ENCODE measurements around the gene PRKCH. TPM values are rescaled to one million over a fixed set of nuclear protein-coding genes. Genes with fewer than 3 reads are reported as not detected.

Gene PRKCH
- polyA plus RNA-seq, 3 donors: 3.6 to 6.2 (median 5.4) TPM

GRCh38 chr14:61416591-61416990, 95.2 kb downstream of the PRKCH start:
- intact Hi-C loops (cut with micrococcal nuclease): no loop called here
- Histone ChIP-seq H4K20me1 (ENCODE audit: insufficient read depth, low read length) (no peaks in the 10 kb centered on the region), H3K9ac (ENCODE audit: insufficient read depth, low read length, poor library complexity, severe bottlenecking) (no peak overlapping the region), H3K27me3 (ENCODE audit: control insufficient read depth in 2 of 2, insufficient read depth in 2 of 2, low read length in 2 of 2) (no peaks in the 10 kb centered on the region), H3K4me3 (replicated peaks in 1 of 3; ENCODE audit: low read depth in 2 of 3, low read length in 3 of 3) (no peak overlapping the region), H3K9me3 (replicated peaks in 1 of 2; ENCODE audit: control insufficient read depth in 1 of 2, insufficient read depth in 1 of 2, low read length in 2 of 2) (no peaks in the 10 kb centered on the region), H3K27ac (ENCODE audit: low read depth in 1 of 2, low read length in 2 of 2) (no peak overlapping the region), H3K79me2 (ENCODE audit: insufficient read depth, low read length) (no peaks in the 10 kb centered on the region), H3K4me2 (replicated peaks; ENCODE audit: extremely low read depth, low read length, poor library complexity, severe bottlenecking) (no peak overlapping the region), H3K36me3 (replicated peaks in 1 of 2; ENCODE audit: control insufficient read depth in 1 of 2, insufficient read depth in 2 of 2, low read length in 2 of 2) (no peaks in the 10 kb centered on the region), H2AFZ (ENCODE audit: insufficient read depth, low read depth, low read length, poor library complexity, severe bottlenecking) (peak overlapping the region; percentile 13), H3K4me1 (ENCODE audit: control insufficient read depth in 1 of 2, insufficient read depth in 2 of 2, low read length in 2 of 2) (peaks cover 19 to 26% of the 10 kb centered on the region in 2 donors)
- peaks cover 22% of the 10 kb centered on the region for H3K4me1 Mint-ChIP-seq
- peak; percentile 15 to 28 (median 24) for DNase-seq
- peaks cover 0 to 1% of the 10 kb centered on the region in 2 donors for H3K36me3 Mint-ChIP-seq
- no peaks in the 10 kb centered on the region for H3K9me3 Mint-ChIP-seq
- peak overlapping the region in 2 of 7 donors; percentile 27 to 81 for H3K27ac Mint-ChIP-seq
- H3K27me3 Mint-ChIP-seq (ENCODE audit: low read depth in 3 of 3): no peaks in the 10 kb centered on the region
- WGBS (ENCODE audit: insufficient coverage): no CpG with 5 or more reads among the region's 2 CpGs
- no peak for TF ChIP-seq CTCF (IDR thresholded peaks at IDR 0.05)
- H3K4me3 Mint-ChIP-seq: no peak overlapping the region

GRCh38 chr14:61417141-61417540, 95.8 kb downstream of the PRKCH start:
- no peak overlapping the region for H3K4me3 Mint-ChIP-seq
- H3K4me2 ChIP-seq (replicated peaks; ENCODE audit: extremely low read depth, low read length, poor library complexity, severe bottlenecking): no peak overlapping the region

More at GRCh38 chr14:61417141-61417540, 95.8 kb downstream of the PRKCH start:
- H3K9ac ChIP-seq (ENCODE audit: insufficient read depth, low read length, poor library complexity, severe bottlenecking): no peak overlapping the region
- no peak for TF ChIP-seq CTCF (IDR thresholded peaks at IDR 0.05)
- peaks cover 19 to 26% of the 10 kb centered on the region in 2 donors for H3K4me1 ChIP-seq (ENCODE audit: control insufficient read depth in 1 of 2, insufficient read depth in 2 of 2, low read length in 2 of 2)
- intact Hi-C loops (cut with micrococcal nuclease): no loop called here
- H3K79me2 ChIP-seq (ENCODE audit: insufficient read depth, low read length): no peaks in the 10 kb centered on the region
- no peak overlapping the region for H2AFZ ChIP-seq (ENCODE audit: insufficient read depth, low read depth, low read length, poor library complexity, severe bottlenecking)
- no peaks in the 10 kb centered on the region for H3K9me3 Mint-ChIP-seq
- no peaks in the 10 kb centered on the region for H3K27me3 Mint-ChIP-seq (ENCODE audit: low read depth in 3 of 3)
- H3K27ac ChIP-seq (ENCODE audit: low read depth in 1 of 2, low read length in 2 of 2): no peak overlapping the region
- no peak overlapping the region for H3K27ac Mint-ChIP-seq
- H3K4me3 ChIP-seq (replicated peaks in 1 of 3; ENCODE audit: low read depth in 2 of 3, low read length in 3 of 3): no peak overlapping the region
- no peaks in the 10 kb centered on the region for H3K27me3 ChIP-seq (ENCODE audit: control insufficient read depth in 2 of 2, insufficient read depth in 2 of 2, low read length in 2 of 2)
- H3K9me3 ChIP-seq (replicated peaks in 1 of 2; ENCODE audit: control insufficient read depth in 1 of 2, insufficient read depth in 1 of 2, low read length in 2 of 2): no peaks in the 10 kb centered on the region
- H3K36me3 Mint-ChIP-seq: peaks cover 0 to 1% of the 10 kb centered on the region in 2 donors
- 0% methylated on average over 2 of the region's 4 CpGs for WGBS (ENCODE audit: insufficient coverage)
- H3K36me3 ChIP-seq (replicated peaks in 1 of 2; ENCODE audit: control insufficient read depth in 1 of 2, insufficient read depth in 2 of 2, low read length in 2 of 2): no peaks in the 10 kb centered on the region
- H3K4me1 Mint-ChIP-seq: peaks cover 24% of the 10 kb centered on the region
- no peaks in the 10 kb centered on the region for H4K20me1 ChIP-seq (ENCODE audit: insufficient read depth, low read length)
- DNase-seq: no peak

Measured in CD14-positive monocyte (primary cell).